NB4 (cell line): ENCODE data around the gene THADA.

Source experiments
- DNase-seq: peaks from one replicate; pipeline ENCODE4 v3.0.0; 2010; ENCODE audit warnings: low read depth
- H3K4me3 ChIP-seq: one replicate; pipeline ENCODE4 v1.5.1; 2011; ENCODE audit warnings: mild to moderate bottlenecking, low read depth, low read length, moderate library complexity
- CTCF ChIP-seq: IDR thresholded peaks from one replicate; pipeline ENCODE4 v1.5.1; 2012; ENCODE audit warnings: low read depth, low read length
- MAX ChIP-seq: IDR thresholded peaks from 2 replicates; pipeline ENCODE4 v1.6.1; 2011; ENCODE audit warnings: low read depth, low read length
- MYC ChIP-seq: IDR thresholded peaks from 2 replicates; pipeline ENCODE4 v1.6.1; 2011; ENCODE audit warnings: low read depth, low read length
- POLR2A ChIP-seq: IDR thresholded peaks from 2 replicates; pipeline ENCODE4 v1.6.1; 2011; ENCODE audit warnings: mild to moderate bottlenecking; ENCODE audit not compliant: insufficient read length; ENCODE audit errors: extremely low read depth

Gene THADA

GRCh38 chr2:43217228-43218154 lies 378.3 kb downstream of the THADA start:
- TF ChIP-seq POLR2A (no peak), MAX (peak; percentile 34; the same call in 1 of the 2 replicates)
- no peak overlapping the region for H3K4me3 ChIP-seq

GRCh38 chr2:43216629-43217028 lies 379.2 kb downstream of the THADA start:
- TF ChIP-seq POLR2A (no peak), MAX (no peak), CTCF (no peak), MYC (no peak)
- no peak overlapping the region for H3K4me3 ChIP-seq
- DNase-seq = no peak

More at GRCh38 chr2:43217228-43218154, 378.3 kb downstream of the THADA start:
- DNase-seq = peak; percentile 68

- TF ChIP-seq POLR2A (no peak), MYC (no peak), MAX (no peak), CTCF (no peak)
- no peak overlapping the region for H3K4me3 ChIP-seq
- DNase-seq = no peak
Observed at GRCh38 chr2:43215673-43216255, 380.1 kb downstream of the THADA start.

- no peak for DNase-seq
- no peak overlapping the region for H3K4me3 ChIP-seq
- TF ChIP-seq MAX = no peak
- no peak for TF ChIP-seq POLR2A
- TF ChIP-seq MYC = no peak
- no peak for TF ChIP-seq CTCF
Observed at GRCh38 chr2:43214253-43214652, 381.6 kb downstream of the THADA start.

GRCh38 chr2:43212931-43213330 lies 382.9 kb downstream of the THADA start:
- TF ChIP-seq MAX (peak; percentile 75), MYC (no peak)
- no peak overlapping the region for H3K4me3 ChIP-seq
- peak; percentile 96 for DNase-seq

GRCh38 chr2:43212216-43212835 lies 383.5 kb downstream of the THADA start:
- H3K4me3 ChIP-seq = no peak overlapping the region
- TF ChIP-seq POLR2A = no peak
- no peak for TF ChIP-seq CTCF
- TF ChIP-seq MAX = no peak
- TF ChIP-seq MYC = no peak
- peak; percentile 58 for DNase-seq
